Stimulated activated CD4-positive, alpha-beta T cell treated with anti-CD3 and anti-CD28 coated beads, Interleukin-15, amount 100 ng/mL, for 24 hours (primary cell): ENCODE measurements around the gene ATP6V0A4.
"Not testable (repeated sequence)": the region's sequence is repeated elsewhere in the genome, so short reads cannot be mapped to it uniquely, and the experiment has no call there.

ENCODE experiments used
- DNase-seq: peaks from one replicate; pipeline ENCODE4 v3.0.0-alpha.2; 2020

Gene ATP6V0A4

GRCh38 chr7:138749960-138750359 lies 48.0 kb downstream of the ATP6V0A4 start:
- no peak for DNase-seq

GRCh38 chr7:138748666-138749065 lies 49.3 kb downstream of the ATP6V0A4 start:
- no peak for DNase-seq

GRCh38 chr7:138746073-138746472 lies 51.9 kb downstream of the ATP6V0A4 start:
- DNase-seq, result peak; percentile 30

GRCh38 chr7:138745189-138745588 lies 52.8 kb downstream of the ATP6V0A4 start:
- DNase-seq, result no peak

- no peak for DNase-seq
Observed at GRCh38 chr7:138741453-138741735, 56.6 kb downstream of the ATP6V0A4 start.

- DNase-seq, result no peak
Observed at GRCh38 chr7:138739859-138740258, 58.1 kb downstream of the ATP6V0A4 start.

- DNase-seq, result peak; percentile 86
Observed at GRCh38 chr7:138738551-138739335, 59.3 kb downstream of the ATP6V0A4 start.

- DNase-seq, result no peak
Observed at GRCh38 chr7:138738114-138738513, 59.9 kb downstream of the ATP6V0A4 start.

GRCh38 chr7:138735399-138735798 lies 62.6 kb downstream of the ATP6V0A4 start:
- DNase-seq, result no peak

- DNase-seq, result not testable (repeated sequence)
Observed at GRCh38 chr7:138731733-138732132, 66.3 kb downstream of the ATP6V0A4 start.

GRCh38 chr7:138729444-138729843 lies 68.6 kb downstream of the ATP6V0A4 start:
- DNase-seq, result no peak

- DNase-seq, result no peak
Observed at GRCh38 chr7:138727336-138728099, 70.5 kb downstream of the ATP6V0A4 start.

- DNase-seq, result no peak
Observed at GRCh38 chr7:138726288-138726687, 71.7 kb downstream of the ATP6V0A4 start.

GRCh38 chr7:138720286-138720685 lies 77.7 kb downstream of the ATP6V0A4 start:
- DNase-seq, result no peak

GRCh38 chr7:138716889-138717288 lies 81.1 kb downstream of the ATP6V0A4 start:
- no peak for DNase-seq

GRCh38 chr7:138713191-138713590 lies 84.8 kb downstream of the ATP6V0A4 start:
- no peak for DNase-seq

GRCh38 chr7:138712652-138713051 lies 85.3 kb downstream of the ATP6V0A4 start:
- DNase-seq, result no peak

GRCh38 chr7:138710536-138711385 lies 87.2 kb downstream of the ATP6V0A4 start:
- no peak for DNase-seq

- no peak for DNase-seq
Observed at GRCh38 chr7:138705167-138705566, 92.8 kb downstream of the ATP6V0A4 start.

- no peak for DNase-seq
Observed at GRCh38 chr7:138701537-138701923, 96.5 kb downstream of the ATP6V0A4 start.

- DNase-seq, result no peak
Observed at GRCh38 chr7:138700857-138701536, 97.0 kb downstream of the ATP6V0A4 start, which contains the start of gene SVOPL. SVOPL (minus strand) TSS chr7:138701362; CDS start chr7:138679045, 22,317 bp downstream.

- no peak for DNase-seq
Observed at GRCh38 chr7:138699661-138700060, 98.3 kb downstream of the ATP6V0A4 start.

GRCh38 chr7:138698281-138698680 lies 99.7 kb downstream of the ATP6V0A4 start:
- DNase-seq, result no peak
